GM12875 (cell line): ENCODE measurements around the gene PGBD5.

ENCODE experiments used
- H3K4me3 ChIP-seq: one replicate; pipeline ENCODE4 v1.5.1; 2011; ENCODE audit warnings: low read depth, low read length, control low read depth
- TF ChIP-seq, protein P1 (sequence below): IDR thresholded peaks from 2 replicates; pipeline ENCODE4 v1.5.1; 2011; ENCODE audit warnings: low read depth, mild to moderate bottlenecking, control low read depth, inconsistent platforms, low read length, moderate library complexity, borderline replicate concordance; ENCODE audit not compliant: insufficient read depth

Gene PGBD5

DNA sequence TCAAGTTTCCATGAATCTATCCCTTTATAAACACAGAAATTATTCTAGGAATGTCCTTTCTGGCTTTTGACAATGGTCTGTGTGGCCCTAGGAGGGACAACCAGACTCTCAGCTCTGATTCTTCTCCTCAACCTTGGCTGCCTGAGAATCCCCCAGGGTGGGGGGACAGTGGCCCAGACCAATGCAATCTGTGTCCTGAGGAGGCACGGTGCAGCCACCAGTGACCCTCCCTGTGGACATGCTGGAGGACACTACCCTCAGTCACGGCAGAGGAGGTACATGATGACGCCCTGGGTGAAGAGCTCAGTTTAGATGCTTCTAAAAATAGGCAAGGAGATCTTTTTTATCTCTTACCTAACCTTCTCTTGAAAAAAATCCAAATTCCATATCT is 91.7 kb downstream of the PGBD5 start:
- TF ChIP-seq, protein P1, sequence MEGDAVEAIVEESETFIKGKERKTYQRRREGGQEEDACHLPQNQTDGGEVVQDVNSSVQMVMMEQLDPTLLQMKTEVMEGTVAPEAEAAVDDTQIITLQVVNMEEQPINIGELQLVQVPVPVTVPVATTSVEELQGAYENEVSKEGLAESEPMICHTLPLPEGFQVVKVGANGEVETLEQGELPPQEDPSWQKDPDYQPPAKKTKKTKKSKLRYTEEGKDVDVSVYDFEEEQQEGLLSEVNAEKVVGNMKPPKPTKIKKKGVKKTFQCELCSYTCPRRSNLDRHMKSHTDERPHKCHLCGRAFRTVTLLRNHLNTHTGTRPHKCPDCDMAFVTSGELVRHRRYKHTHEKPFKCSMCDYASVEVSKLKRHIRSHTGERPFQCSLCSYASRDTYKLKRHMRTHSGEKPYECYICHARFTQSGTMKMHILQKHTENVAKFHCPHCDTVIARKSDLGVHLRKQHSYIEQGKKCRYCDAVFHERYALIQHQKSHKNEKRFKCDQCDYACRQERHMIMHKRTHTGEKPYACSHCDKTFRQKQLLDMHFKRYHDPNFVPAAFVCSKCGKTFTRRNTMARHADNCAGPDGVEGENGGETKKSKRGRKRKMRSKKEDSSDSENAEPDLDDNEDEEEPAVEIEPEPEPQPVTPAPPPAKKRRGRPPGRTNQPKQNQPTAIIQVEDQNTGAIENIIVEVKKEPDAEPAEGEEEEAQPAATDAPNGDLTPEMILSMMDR: no peak
- no peak overlapping the region for H3K4me3 ChIP-seq

DNA sequence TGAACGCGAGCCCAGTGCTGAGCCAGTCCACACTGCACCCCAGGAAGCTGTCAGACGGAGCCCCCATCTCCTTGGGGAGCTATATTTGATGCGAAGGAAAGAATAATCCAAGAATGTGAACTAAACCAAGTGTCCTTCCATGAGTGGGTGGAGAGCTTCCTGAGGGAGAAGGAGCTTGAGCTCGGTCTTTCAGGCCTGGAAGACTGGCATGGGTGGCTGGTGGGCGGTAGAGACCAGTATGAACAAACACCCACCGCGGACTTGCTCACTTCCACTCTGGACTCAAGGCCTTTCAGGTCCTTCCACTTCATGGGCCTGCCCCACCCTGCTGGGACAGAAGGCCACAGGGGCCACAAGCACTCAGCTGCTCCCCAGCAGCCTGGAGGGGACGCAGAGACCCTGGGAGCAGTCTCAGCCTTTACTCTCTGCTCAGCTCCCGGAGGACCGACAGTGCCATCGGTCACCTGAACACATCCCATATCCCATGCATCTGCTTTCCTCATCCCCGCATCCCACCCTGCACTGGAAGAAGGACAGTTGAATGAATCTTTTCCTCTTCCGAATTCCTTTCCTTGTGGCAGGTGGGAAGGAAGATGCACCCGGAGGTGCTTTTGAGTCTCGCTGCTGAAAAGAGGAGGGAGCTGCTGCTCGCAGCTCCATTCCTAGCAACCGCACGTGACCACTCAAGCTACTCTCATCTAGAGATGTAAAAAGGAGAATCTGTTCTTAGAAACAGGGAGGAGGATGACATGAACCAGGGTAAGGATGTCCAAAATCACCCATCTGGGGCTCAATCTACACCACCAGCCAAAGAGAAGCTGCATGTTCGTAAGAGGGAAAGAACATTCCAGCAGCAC is 92.3 kb downstream of the PGBD5 start:
- no peak overlapping the region for H3K4me3 ChIP-seq
- TF ChIP-seq, protein P1: no peak

DNA sequence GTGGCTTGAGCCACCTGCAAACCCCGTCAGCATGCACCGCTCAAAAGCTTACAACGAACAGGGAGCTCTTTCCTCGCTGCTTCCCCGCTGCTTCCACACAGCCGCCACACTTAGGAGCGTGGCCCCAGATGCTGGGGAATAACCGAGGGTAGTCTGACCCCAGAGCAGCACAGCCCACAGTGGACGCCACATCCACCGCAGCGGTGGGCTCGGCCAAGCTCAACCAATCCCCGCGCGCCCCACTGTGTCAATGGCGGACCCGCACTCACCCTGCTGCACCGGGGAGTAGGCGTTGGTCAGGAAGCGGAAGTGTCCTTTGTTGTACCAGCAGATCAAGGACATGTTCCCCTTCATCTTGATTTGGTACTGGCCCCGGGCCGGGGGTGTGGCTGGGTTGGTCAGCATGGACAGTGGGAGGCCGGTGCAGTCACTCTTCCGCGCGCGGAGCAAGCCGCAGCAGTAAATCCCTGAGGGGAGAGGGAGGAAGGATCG is 93.5 kb downstream of the PGBD5 start:
- H3K4me3 ChIP-seq: no peak overlapping the region
- TF ChIP-seq, protein P1: no peak

DNA sequence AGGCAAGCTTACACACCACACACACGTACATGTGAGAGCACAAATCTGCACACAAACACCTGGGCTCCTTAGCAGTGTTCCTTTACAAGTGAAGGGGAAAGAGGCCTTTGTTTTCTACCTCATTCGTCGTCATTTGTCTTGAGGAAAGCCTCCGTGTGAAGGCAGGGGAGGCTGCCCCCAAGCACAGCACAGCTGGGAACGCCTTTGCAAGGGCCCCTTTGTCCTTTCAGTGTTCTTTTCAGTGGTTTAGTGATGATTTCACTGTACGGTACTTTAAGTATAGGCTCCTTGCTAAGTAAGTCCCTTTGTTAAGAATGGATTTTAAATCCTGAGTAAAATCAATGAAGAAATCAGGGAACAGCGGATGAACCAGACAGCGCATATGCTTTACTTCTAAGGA is 94.1 kb downstream of the PGBD5 start:
- TF ChIP-seq, protein P1: no peak
- no peak overlapping the region for H3K4me3 ChIP-seq

DNA sequence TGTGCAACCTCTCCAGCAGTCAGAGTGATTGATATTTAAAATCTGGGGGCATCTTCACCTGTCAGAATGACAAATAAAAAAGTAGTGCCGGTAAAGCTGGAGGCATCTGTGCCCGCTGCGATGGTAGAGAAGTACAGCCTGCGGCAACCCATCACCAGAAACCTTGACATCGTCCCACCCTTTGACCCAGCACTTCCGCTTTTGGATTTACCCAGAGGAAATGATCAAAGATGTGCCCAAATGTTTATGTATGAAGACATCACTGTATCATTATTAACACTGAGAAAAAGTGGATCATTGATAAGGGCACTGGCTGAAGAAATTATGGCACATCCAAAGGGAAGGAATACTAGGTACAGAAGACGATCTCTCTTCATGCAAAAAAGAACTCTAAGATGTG is 96.0 kb downstream of the PGBD5 start:
- H3K4me3 ChIP-seq: no peak overlapping the region
- TF ChIP-seq, protein P1: no peak

DNA sequence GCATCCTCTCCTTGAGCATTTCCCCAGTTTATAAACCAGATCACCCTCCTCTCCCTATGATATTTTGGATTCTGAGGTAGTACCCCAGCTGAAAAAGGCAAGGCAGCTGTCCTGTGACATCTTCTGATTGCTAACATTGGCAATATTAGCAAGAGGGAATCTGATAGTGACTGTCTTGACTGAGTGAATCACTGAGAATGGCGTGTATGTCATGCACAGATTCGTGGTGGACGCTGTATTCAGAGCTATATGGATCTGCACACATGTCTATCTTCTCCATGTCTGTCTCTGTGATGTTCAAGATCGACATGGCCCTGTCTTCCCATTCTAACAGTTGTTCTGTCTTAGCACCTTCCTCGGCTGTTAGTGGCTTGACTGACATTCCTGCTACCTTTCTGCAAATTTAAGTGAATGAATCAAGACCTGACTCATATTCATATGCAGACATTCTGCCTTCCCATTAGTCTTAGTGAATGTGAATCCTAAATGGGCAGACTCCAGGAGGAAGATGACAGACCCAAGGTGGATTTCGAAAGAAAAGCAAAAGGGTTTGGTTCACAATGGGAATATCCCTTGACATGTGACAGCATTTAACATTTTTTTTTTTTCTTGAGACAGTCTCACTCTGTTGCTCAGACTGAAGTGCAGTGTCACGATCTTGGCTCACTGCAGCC is 97.7 kb downstream of the PGBD5 start:
- TF ChIP-seq, protein P1: no peak
- H3K4me3 ChIP-seq: no peak overlapping the region

DNA sequence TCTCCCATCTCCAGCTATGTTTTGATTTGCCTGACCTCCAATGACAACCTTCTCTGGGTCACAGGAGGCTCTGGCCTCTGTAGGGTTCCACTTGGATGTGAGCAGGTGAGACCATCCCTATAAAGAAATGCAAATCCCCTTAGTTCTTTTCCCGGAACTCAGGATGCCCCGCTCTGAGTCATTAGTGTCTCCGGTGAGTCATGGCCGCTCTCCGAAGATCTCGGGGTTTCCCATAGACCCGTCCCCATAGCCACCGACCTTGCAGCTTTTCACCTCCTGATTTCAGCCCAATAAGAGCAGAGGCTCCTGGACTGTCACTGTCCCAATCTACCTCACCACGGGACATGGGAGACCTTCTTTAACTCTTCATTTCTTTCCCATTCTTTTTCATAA is 98.2 kb downstream of the PGBD5 start:
- TF ChIP-seq, protein P1: no peak
- H3K4me3 ChIP-seq: no peak overlapping the region
